Measurements from ENCODE around the gene MSX2.

MSX2 gene

GRCh38 chr5:174718880-174719610 lies 5.3 kb upstream of the MSX2 start:
- no peak for DNase-seq

GRCh38 chr5:174719793-174720611 lies 4.4 kb upstream of the MSX2 start:
- no peak for DNase-seq

- no peak for DNase-seq
Observed at GRCh38 chr5:174720612-174721529, 3.5 kb upstream of the MSX2 start.

- no peak for DNase-seq
Observed at GRCh38 chr5:174721530-174722432, 2.6 kb upstream of the MSX2 start.

GRCh38 chr5:174722500-174722899 lies 1.9 kb upstream of the MSX2 start:
- DNase-seq = no peak

- no peak for DNase-seq
Observed at GRCh38 chr5:174723315-174723978, 935 bp upstream of the MSX2 start.

- DNase-seq = peak; percentile 28
Observed at GRCh38 chr5:174723979-174724483, 351 bp upstream of the MSX2 start.

- no peak for DNase-seq
Observed at GRCh38 chr5:174725261-174725990, 1.0 kb downstream of the MSX2 start.

GRCh38 chr5:174725991-174726601 lies 1.7 kb downstream of the MSX2 start:
- DNase-seq = no peak

- no peak for DNase-seq
Observed at GRCh38 chr5:174726916-174727793, 2.8 kb downstream of the MSX2 start.

- DNase-seq = no peak
Observed at GRCh38 chr5:174727794-174728680, 3.7 kb downstream of the MSX2 start.

- no peak for DNase-seq
Observed at GRCh38 chr5:174729075-174729680, 4.8 kb downstream of the MSX2 start.

GRCh38 chr5:174731214-174732035 lies 7.0 kb downstream of the MSX2 start:
- no peak for DNase-seq

GRCh38 chr5:174732036-174733020 lies 7.9 kb downstream of the MSX2 start:
- no peak for DNase-seq

GRCh38 chr5:174733091-174733690 lies 8.8 kb downstream of the MSX2 start:
- DNase-seq = no peak
